Raji (cell line): ENCODE measurements around the gene POLR3H.

Source experiments
- POLR2A ChIP-seq: IDR thresholded peaks from 2 replicates; pipeline ENCODE4 v1.6.1; 2011; ENCODE audit warnings: low read depth, low read length, control low read depth; ENCODE audit not compliant: insufficient read depth

Gene POLR3H

GRCh38 chr22:41528938-41529561 is 15.2 kb downstream of the POLR3H start:
- TF ChIP-seq POLR2A = no peak

GRCh38 chr22:41528132-41528766 is 16.0 kb downstream of the POLR3H start:
- no peak for TF ChIP-seq POLR2A

DNA sequence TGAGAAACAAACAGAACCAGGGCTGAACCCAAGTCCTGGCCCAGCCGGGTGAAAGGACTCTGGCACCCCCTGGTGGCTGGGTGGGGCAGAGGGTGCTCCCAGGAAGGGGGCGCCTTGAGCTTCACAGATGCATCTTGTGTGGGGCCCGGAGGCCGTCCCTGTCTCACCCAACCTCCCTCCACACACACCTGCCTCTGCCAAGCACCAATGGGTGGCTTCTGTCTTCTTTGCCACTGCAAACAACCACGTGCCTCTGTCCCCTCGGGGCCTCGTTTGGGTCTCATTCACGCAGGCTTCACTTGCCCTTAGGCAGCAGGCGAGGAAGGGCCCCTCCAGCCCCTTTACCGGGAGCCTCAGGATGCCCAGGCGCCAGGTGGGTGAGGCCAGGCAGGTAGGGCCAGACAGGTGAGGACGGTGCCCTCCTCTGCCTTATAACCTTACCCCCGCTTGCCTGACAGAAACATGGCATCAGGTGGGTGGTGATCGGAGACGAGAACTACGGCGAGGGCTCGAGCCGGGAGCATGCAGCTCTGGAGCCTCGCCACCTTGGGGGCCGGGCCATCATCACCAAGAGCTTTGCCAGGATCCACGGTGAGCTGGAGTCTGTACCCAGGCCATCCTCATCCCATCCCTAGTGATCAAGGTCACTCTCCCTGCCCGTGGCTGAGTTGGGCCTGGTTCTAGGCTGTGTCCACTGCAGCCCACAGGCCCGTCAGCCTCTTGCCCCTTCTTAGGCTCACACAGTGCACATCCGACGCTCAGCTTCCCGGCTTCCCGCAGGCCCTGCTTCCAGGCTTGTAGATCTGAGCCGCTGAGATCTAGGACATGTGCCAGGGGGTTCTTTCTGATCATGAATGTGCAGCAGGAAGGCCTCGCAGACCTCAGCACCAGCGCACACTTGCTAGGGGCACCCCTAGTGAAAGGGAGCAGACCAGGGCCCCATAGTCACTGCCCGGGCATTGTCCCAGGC is 17.2 kb downstream of the POLR3H start:
- TF ChIP-seq POLR2A = no peak

GRCh38 chr22:41526226-41526829 is 17.9 kb downstream of the POLR3H start:
- TF ChIP-seq POLR2A = no peak

- no peak for TF ChIP-seq POLR2A
Observed at GRCh38 chr22:41525450-41526225, 18.6 kb downstream of the POLR3H start.

DNA sequence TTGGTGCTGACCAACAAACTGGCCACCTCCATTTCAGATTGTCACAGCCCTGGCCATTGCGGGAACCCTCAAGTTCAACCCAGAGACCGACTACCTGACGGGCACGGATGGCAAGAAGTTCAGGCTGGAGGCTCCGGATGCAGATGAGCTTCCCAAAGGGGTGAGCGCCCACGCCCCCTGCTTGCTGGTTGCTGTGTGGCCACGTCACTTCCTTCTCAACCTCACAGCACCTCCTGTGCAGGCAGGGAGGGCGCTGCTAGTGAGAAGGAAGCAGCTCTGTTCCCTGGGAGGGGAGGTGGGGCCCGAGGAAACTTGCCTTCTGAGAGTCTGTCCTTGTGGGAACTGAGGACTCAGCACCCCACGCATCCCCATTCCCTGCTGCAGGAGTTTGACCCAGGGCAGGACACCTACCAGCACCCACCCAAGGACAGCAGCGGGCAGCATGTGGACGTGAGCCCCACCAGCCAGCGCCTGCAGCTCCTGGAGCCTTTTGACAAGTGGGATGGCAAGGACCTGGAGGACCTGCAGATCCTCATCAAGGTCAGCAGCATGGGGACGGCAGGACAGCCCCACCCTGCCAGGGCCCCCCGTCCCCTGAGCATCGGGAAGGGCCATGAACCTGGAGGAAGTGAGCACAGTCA is 19.3 kb downstream of the POLR3H start:
- no peak for TF ChIP-seq POLR2A

DNA sequence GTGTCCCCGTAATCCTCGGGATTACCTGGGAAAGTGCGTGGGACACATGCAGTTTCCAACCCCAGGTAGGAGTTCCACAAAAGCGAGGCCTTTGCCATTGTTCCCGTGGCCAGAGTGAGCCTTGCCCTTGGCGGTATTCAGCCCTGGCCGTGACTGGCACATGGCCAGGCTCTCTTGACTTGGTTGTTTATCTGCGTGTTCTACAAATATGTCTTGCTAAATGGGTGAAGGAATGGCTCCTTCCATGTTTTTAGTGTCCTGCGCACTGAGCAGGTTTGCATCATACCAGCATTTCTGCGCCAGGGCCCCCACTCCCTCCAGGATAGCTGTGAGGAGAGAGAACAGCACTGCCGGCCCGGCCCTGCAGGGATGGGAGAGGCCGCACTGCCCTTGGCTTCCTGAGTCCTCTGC is 20.0 kb downstream of the POLR3H start:
- TF ChIP-seq POLR2A = no peak

GRCh38 chr22:41523464-41524221 is 20.6 kb downstream of the POLR3H start:
- 0 out of 2 replicates have a peak, but pooled peaks have one; percentile 5 for TF ChIP-seq POLR2A

DNA sequence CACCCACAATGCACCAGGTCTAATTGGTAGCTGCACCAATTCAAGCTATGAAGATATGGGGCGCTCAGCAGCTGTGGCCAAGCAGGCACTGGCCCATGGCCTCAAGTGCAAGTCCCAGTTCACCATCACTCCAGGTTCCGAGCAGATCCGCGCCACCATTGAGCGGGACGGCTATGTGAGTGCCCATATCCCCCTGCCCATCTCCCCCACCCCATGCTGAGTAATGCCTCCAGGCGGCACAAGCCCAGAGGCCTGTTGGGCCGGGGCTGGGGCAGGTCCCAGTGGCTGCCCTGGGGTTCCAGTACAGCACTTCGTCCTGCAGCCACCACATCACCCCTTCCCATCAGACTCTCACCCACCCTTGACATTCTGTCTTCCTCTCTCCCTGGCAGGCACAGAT is 21.5 kb downstream of the POLR3H start:
- no peak for TF ChIP-seq POLR2A

GRCh38 chr22:41521126-41521525 is 23.1 kb downstream of the POLR3H start:
- no peak for TF ChIP-seq POLR2A

- no peak for TF ChIP-seq POLR2A
Observed at GRCh38 chr22:41518048-41518347, 26.3 kb downstream of the POLR3H start.

GRCh38 chr22:41517172-41518047 is 26.9 kb downstream of the POLR3H start:
- TF ChIP-seq POLR2A = no peak

DNA sequence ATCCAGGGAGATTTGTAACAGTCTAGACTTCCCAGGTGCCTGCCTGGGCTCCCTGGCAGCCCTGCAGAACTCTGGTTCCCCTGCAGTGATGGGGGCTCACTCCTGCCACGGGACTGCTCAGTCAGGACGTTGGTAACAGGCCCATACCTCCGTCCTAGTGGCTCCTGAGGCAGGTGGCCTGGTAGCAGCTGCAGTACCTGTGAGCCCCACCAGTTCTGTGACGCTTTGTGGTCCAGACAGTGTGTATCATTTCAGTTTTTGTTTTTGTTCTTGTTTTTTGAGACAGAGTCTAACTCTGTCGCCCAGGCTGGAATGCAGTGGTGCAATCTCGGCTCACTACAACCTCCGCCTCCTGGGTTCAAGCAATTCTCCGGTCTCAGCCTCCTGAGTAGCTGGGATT is 27.8 kb downstream of the POLR3H start:
- TF ChIP-seq POLR2A = no peak
